HepG2 (cell line): ENCODE measurements around the gene AGBL1. TPM values are rescaled to one million over a fixed set of nuclear protein-coding genes. Genes with fewer than 3 reads are reported as not detected.

ENCODE experiments used
- ATAC-seq: fragments of 200-7000 bp; cut with Tn5 transposase; 3 replicates; pipeline ENCODE4 v1.9.1; 2020; ENCODE audit warnings: mild to moderate bottlenecking, moderate library complexity
- BruUV-seq: library from RNA; stranded (reverse); fragments of 400-500 nt; replicated peaks from 2 replicates; lab custom pipeline; 2021; lab: Mats Ljungman, UMichigan
- CTCF ChIA-PET: fragments of 300-600 bp; formaldehyde crosslinking; extraction: SDS; loops from one replicate; lab custom pipeline; 2021; ENCODE audit warnings: low total read pairs, inconsistent platforms, low intra/inter-chr PET ratio; lab: Yijun Ruan, JAX
- POLR2A ChIA-PET: fragments of 350-600 bp; sonication (Branson Sonifier 250); formaldehyde crosslinking; loops from one replicate; lab custom pipeline; 2020; ENCODE audit warnings: antibody characterized with exemption, inconsistent platforms; lab: Yijun Ruan, JAX
- DNase-seq: peaks from one replicate; pipeline ENCODE4 v3.0.0-alpha.2; 2015; ENCODE audit warnings: low spot score
- FAIRE-seq: peaks from 3 replicates; lab custom pipeline; 2011; peaks lifted over from hg19 to GRCh38; lab: Jason Lieb, UNC
- H2AFZ ChIP-seq: one replicate; pipeline ENCODE4 v1.6.1; 2011; ENCODE audit warnings: low read length, inconsistent platforms
- H3K27ac ChIP-seq: fragments of 300-600 bp; 3 replicates; pipeline ENCODE4 v1.8.0; 2011; ENCODE audit warnings: mixed run types, mild to moderate bottlenecking, mixed read lengths, low read length, inconsistent platforms; ENCODE audit not compliant: insufficient read depth; ENCODE audit errors: extremely low read length
- H3K27me3 ChIP-seq, 2 experiments: fragments of 200-600 bp in 1 of 2; 2 replicates in 1 of 2; 3 replicates in 1 of 2; pipeline versions ENCODE4 v1.6.0 to v1.8.0; 2011; ENCODE audit warnings: low read length in 2 of 2, mild to moderate bottlenecking in 2 of 2, moderate library complexity in 2 of 2, inconsistent platforms in 1 of 2; ENCODE audit not compliant: insufficient read depth in 2 of 2, control insufficient read depth in 1 of 2
- H3K36me3 ChIP-seq, 2 experiments: fragments of 200-600 bp in 1 of 2; replicated peaks in 1 of 2; 2 replicates in 1 of 2; 3 replicates in 1 of 2; pipeline versions ENCODE4 v1.5.1 to v1.8.0; 2011; ENCODE audit warnings: low read length in 2 of 2, inconsistent platforms in 1 of 2; ENCODE audit not compliant: insufficient read depth in 2 of 2, control insufficient read depth in 1 of 2
- H3K4me1 ChIP-seq: 2 replicates; pipeline ENCODE4 v1.5.1; 2012; ENCODE audit warnings: low read length, inconsistent platforms; ENCODE audit not compliant: insufficient read depth
- H3K4me2 ChIP-seq: 2 replicates; pipeline ENCODE4 v1.6.0; 2011; ENCODE audit warnings: low read depth, low read length, inconsistent platforms
- H3K4me3 ChIP-seq, 3 experiments: fragments of 200-600 bp in 1 of 3; sonication (generic), shearing (Covaris generic) in 1 of 3; replicated peaks in 1 of 3; 2 replicates each; pipeline ENCODE4 v1.5.1; 2011 to 2016; ENCODE audit warnings: low read length in 3 of 3, inconsistent platforms in 2 of 3, low read depth in 2 of 3, mild to moderate bottlenecking in 2 of 3, control low read depth in 1 of 3, mixed read lengths in 1 of 3; ENCODE audit not compliant: insufficient read depth in 1 of 3
- H3K79me2 ChIP-seq: one replicate; pipeline ENCODE4 v1.6.1; 2011; ENCODE audit warnings: low read length, inconsistent platforms; ENCODE audit not compliant: insufficient read depth
- H3K9ac ChIP-seq: 2 replicates; pipeline ENCODE4 v1.6.0; 2011; ENCODE audit warnings: mild to moderate bottlenecking, low read depth, low read length, inconsistent platforms; ENCODE audit not compliant: insufficient read depth
- H3K9me3 ChIP-seq: 2 replicates; pipeline ENCODE4 v1.5.1; 2012; ENCODE audit warnings: mild to moderate bottlenecking, low read length
- H4K20me1 ChIP-seq: 2 replicates; pipeline ENCODE4 v1.6.0; 2011; ENCODE audit warnings: inconsistent platforms, mild to moderate bottlenecking, low read length, moderate library complexity; ENCODE audit not compliant: insufficient read depth
- AGO1 ChIP-seq: fragments of 200-400 bp; formaldehyde crosslinking; IDR thresholded peaks from 2 replicates; pipeline ENCODE4 v1.6.1; 2017; ENCODE audit warnings: mild to moderate bottlenecking, low read depth, low read length, moderate library complexity; ENCODE audit not compliant: poor library complexity, severe bottlenecking
- ATRX ChIP-seq: sonication (generic); formaldehyde crosslinking; IDR thresholded peaks from 2 replicates; pipeline ENCODE4 v1.4.0; 2020; ENCODE audit warnings: missing genetic modification reagents, borderline replicate concordance
- DBP ChIP-seq: sonication (generic); formaldehyde crosslinking; IDR thresholded peaks from 2 replicates; pipeline ENCODE4 v1.4.0; 2020; ENCODE audit warnings: missing genetic modification reagents; ENCODE audit errors: not compliant biosample characterization
- NPAS2 ChIP-seq: sonication (generic); formaldehyde crosslinking; IDR thresholded peaks from 2 replicates; pipeline ENCODE4 v1.8.0; 2022; ENCODE audit warnings: mild to moderate bottlenecking, missing genetic modification reagents, borderline replicate concordance
- PCBP2 ChIP-seq: fragments of 200-400 bp; formaldehyde crosslinking; optimal IDR thresholded peaks from 2 replicates; pipeline ENCODE3; 2018; ENCODE audit warnings: low read length, low read depth; ENCODE audit not compliant: poor library complexity, severe bottlenecking
- PHF21A ChIP-seq: sonication (generic); formaldehyde crosslinking; IDR thresholded peaks from 2 replicates; pipeline ENCODE4 v1.5.0; 2020; ENCODE audit warnings: mild to moderate bottlenecking, missing genetic modification reagents
- REXO4 ChIP-seq: sonication (generic); formaldehyde crosslinking; IDR thresholded peaks from 2 replicates; pipeline ENCODE4 v1.8.0; 2022; ENCODE audit warnings: missing genetic modification reagents, mild to moderate bottlenecking, borderline replicate concordance
- RORA ChIP-seq: sonication (generic); formaldehyde crosslinking; IDR thresholded peaks from 2 replicates; pipeline ENCODE4 v1.5.0; 2020; ENCODE audit warnings: mild to moderate bottlenecking, missing genetic modification reagents, moderate library complexity
- SMAD1 ChIP-seq: sonication (generic); formaldehyde crosslinking; IDR thresholded peaks from 2 replicates; pipeline ENCODE4 v1.4.0; 2020; ENCODE audit warnings: missing genetic modification reagents, low read depth, mild to moderate bottlenecking, borderline replicate concordance
- TARDBP ChIP-seq: sonication (generic); formaldehyde crosslinking; IDR thresholded peaks from 2 replicates; pipeline ENCODE4 v1.8.0; 2022; ENCODE audit warnings: mild to moderate bottlenecking, missing genetic modification reagents
- TEAD2 ChIP-seq: sonication (generic); formaldehyde crosslinking; IDR thresholded peaks from 2 replicates; pipeline ENCODE4 v1.9.0; 2021; ENCODE audit warnings: missing genetic modification reagents
- TEAD3 ChIP-seq: optimal IDR thresholded peaks from 2 replicates; pipeline ENCODE3; 2016; ENCODE audit warnings: borderline replicate concordance
- THAP11 ChIP-seq: IDR thresholded peaks from 2 replicates; pipeline ENCODE4 v1.6.1; 2016; ENCODE audit warnings: missing biosample characterization, missing genetic modification reagents
- ZFY ChIP-seq: sonication (generic); formaldehyde crosslinking; IDR thresholded peaks from 2 replicates; pipeline ENCODE4 v1.4.0; 2020; ENCODE audit warnings: missing genetic modification reagents
- ZNF225 ChIP-seq: sonication (generic); formaldehyde crosslinking; IDR thresholded peaks from 2 replicates; pipeline ENCODE4 v1.4.0; 2020; ENCODE audit warnings: mild to moderate bottlenecking, missing genetic modification reagents
- ZNF235 ChIP-seq: sonication (generic); formaldehyde crosslinking; IDR thresholded peaks from 2 replicates; pipeline ENCODE4 v1.8.1; 2023; ENCODE audit warnings: mild to moderate bottlenecking, missing genetic modification reagents, borderline replicate concordance
- ZNF687 ChIP-seq: sonication (generic); formaldehyde crosslinking; IDR thresholded peaks from 2 replicates; pipeline ENCODE4 v1.5.1; 2020; ENCODE audit warnings: mild to moderate bottlenecking, missing genetic modification reagents, moderate library complexity
- ZNF878 ChIP-seq: sonication (generic); formaldehyde crosslinking; IDR thresholded peaks from 2 replicates; pipeline ENCODE4 v1.8.1; 2023; ENCODE audit warnings: mild to moderate bottlenecking, missing genetic modification reagents, moderate library complexity
- WGBS: methylation state at CpG from one replicate; pipeline ENCODE4 v1.1.6; 2017; ENCODE audit warnings: low lambda C conversion rate; 5-methylcytosine and 5-hydroxymethylcytosine counted together
- in situ Hi-C: cut with HindIII; loops from 2 replicates; pipeline ENCODE4 v1.10.0; 2017; ENCODE audit warnings: low pct_unique_long_range_greater_than_20kb; ENCODE audit not compliant: extremely low pct_ligation_motif_present
- intact Hi-C: fragments of 100-400 bp; cut with micrococcal nuclease; formaldehyde crosslinking; loops from one replicate; pipeline ENCODE4 v1.10.0; 2022; ENCODE audit not compliant: unreplicated experiment
- polyA plus RNA-seq, 8 experiments: library from polyadenylated mRNA; depleted of rRNA in 3 of 8; stranded (reverse) in 7 of 8; unstranded in 1 of 8; fragments of >200 nt; fragmentation: Illumina TruSeq in 4 of 8; extraction: Trizol in 4 of 8; gene quantifications; 2 replicates each; pipeline versions ENCODE4 v1.2.1 to v1.2.3, GENCODE V29; 2011 to 2016; ENCODE audit warnings: low read depth in 4 of 8, missing spikeins in 1 of 8, mixed read lengths in 1 of 8; ENCODE audit not compliant: insufficient read depth in 1 of 8
- total RNA-seq, 5 experiments: library from RNA; depleted of rRNA; stranded (reverse); fragments of >200 nt; fragmentation: Illumina TruSeq; extraction: Trizol; gene quantifications; 2 replicates each; pipeline ENCODE4 v1.2.3, GENCODE V29; 2016; ENCODE audit warnings: low read depth in 1 of 5
- TF ChIP-seq, protein P1 (sequence below): sonication (generic); formaldehyde crosslinking; IDR thresholded peaks from 2 replicates; pipeline ENCODE4 v1.5.0; 2020; ENCODE audit warnings: mild to moderate bottlenecking, low read depth, missing genetic modification reagents, borderline replicate concordance

The AGBL1 gene
- total and polyA plus RNA-seq, 2 of the 13 experiments (the other 11 are each of a cell fraction or from before 2014, with no cell fraction given), result 0.01 TPM; not detected in 1

- TF ChIP-seq, protein P1, sequence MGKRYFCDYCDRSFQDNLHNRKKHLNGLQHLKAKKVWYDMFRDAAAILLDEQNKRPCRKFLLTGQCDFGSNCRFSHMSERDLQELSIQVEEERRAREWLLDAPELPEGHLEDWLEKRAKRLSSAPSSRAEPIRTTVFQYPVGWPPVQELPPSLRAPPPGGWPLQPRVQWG (CRISPR knock-in tag), result no peak
- TF ChIP-seq PHF21A (CRISPR knock-in tag), result no peak
Observed at GRCh38 chr15:86644339-86644738, 564.7 kb downstream of the AGBL1 start (continued).

DNA sequence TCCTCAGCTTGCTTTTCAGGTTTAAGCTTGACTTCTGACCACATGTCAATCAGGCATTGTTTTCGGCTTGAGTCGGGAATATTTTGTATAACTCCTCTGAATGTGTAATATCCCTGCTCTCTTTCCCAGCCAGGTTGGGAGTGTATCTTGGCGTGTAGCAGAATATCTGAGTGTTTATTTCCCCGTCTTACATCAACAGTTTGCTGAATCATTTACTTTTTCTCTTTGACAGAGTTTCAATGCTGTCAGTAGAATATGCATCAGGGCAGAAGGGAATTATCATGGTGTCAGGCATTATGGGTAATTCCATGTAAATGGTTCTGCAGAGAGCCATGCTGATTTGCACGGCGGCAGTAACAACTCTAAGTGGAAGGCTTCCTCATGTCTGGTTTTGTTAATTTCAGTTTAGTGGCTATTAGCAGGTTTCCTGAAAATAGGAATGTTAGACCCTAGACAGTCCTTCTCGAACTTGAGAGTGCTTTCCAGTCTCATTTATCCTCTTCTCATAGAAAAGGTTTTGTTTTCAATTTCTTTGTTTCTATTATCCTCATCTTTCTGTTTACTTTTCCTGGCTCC is 566.3 kb downstream of the AGBL1 start:
- in situ Hi-C loops (no loop called here), intact Hi-C loops (loop anchor here (10.0 kb wide), 1 partner anchor 641 kb away; no protein-coding TSS in a partner anchor)
- H3K27ac ChIP-seq, result no peak overlapping the region
- no peaks in the 10 kb centered on the region for H3K36me3 ChIP-seq
- ATAC-seq (no peak), DNase-seq (no peak), FAIRE-seq (no peak)
- no peak overlapping the region for H2AFZ ChIP-seq
- ChIA-PET CTCF (no interaction called here), POLR2A (no interaction called here)
- no peak overlapping the region for H3K4me2 ChIP-seq
- H3K4me3 ChIP-seq, result no peak overlapping the region
- no peaks in the 10 kb centered on the region for H4K20me1 ChIP-seq
- TF ChIP-seq RORA (CRISPR knock-in tag), result no peak
- TF ChIP-seq TEAD2 (CRISPR knock-in tag), result no peak
- no peak for TF ChIP-seq DBP (CRISPR knock-in tag)
- TF ChIP-seq ATRX, result no peak
- no peak for TF ChIP-seq AGO1
- no peak for TF ChIP-seq ZNF235 (CRISPR knock-in tag)
- TF ChIP-seq ZFY, result no peak
- TF ChIP-seq ZNF878 (CRISPR knock-in tag), result no peak
- TF ChIP-seq NPAS2 (CRISPR knock-in tag), result no peak
- no peak for TF ChIP-seq TARDBP
- no peak for TF ChIP-seq ZNF687 (CRISPR knock-in tag)
- no peak for TF ChIP-seq REXO4 (CRISPR knock-in tag)
- no peak for TF ChIP-seq ZNF225 (CRISPR knock-in tag)
- no peak for TF ChIP-seq TEAD3 (CRISPR knock-in tag)
- TF ChIP-seq THAP11 (CRISPR knock-in tag), result no peak
- TF ChIP-seq PCBP2, result no peak
- TF ChIP-seq SMAD1, result no peak
- no TSS peak for BruUV-seq
- peaks cover 48% of the 10 kb centered on the region for H3K9me3 ChIP-seq
- WGBS, result 32% methylated on average over 7 of the region's 7 CpGs
- no peaks in the 10 kb centered on the region for H3K79me2 ChIP-seq
- H3K27me3 ChIP-seq, result no peaks in the 10 kb centered on the region
- no peaks in the 10 kb centered on the region for H3K4me1 ChIP-seq
- H3K9ac ChIP-seq, result no peak overlapping the region
